Activated CD8-positive, alpha-beta memory T cell treated with anti-CD3 and anti-CD28 coated beads, Interleukin-2, amount 50 U/mL, for 24 hours (primary cell): ENCODE data around the gene KIF26A.
"Not testable (repeated sequence)": the region's sequence is repeated elsewhere in the genome, so short reads cannot be mapped to it uniquely, and the experiment has no call there.

Experiments
- DNase-seq: peaks from one replicate; pipeline ENCODE4 v3.0.0-alpha.2; 2020; ENCODE audit errors: extremely low read depth

KIF26A gene

DNA sequence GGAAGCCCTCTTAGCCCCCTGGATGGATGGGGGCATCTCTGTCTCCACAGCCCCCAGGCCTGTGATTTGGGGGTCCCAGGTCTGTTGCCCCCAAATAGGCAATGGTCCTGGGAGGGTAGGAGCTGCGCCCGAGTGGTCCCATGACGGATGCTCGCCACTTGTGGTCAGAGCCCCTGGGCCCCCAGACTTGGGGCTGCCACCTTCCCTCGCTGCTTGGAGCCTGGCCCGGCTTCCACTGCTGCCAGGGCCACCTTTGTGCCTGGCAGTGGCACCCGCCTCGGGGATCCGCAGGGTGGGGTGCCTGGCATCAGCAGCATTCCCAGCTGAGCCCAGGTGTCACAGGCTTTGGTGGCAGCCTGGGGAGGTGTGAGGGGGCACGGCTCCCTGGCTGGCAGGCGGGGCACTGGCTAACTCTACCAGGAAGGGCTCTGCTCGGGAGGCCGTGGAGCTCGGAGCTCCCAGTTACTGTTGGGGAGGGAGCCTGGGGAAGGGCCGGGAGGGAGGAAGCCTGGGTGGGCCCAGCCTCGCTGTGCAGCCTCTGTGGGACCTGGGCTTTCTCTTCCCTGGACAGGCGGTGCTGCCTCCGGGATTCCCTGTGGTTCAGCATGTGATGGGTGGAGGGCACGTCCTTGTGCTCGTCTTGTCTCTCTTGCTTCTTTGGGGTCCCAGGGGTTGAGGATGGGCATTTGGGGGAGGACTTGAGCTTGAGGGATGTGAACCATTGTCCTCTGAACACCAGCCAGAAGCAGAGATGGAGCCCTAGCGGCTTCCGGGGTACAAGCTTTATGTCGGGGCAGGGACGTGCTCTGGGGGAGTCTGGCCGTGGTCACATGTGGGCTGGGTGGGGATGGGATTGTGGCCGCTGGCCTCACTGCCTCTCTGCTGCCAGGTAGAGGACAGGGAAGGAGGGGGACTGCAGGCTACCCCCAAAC is 5.4 kb downstream of the KIF26A start:
- no peak for DNase-seq

DNA sequence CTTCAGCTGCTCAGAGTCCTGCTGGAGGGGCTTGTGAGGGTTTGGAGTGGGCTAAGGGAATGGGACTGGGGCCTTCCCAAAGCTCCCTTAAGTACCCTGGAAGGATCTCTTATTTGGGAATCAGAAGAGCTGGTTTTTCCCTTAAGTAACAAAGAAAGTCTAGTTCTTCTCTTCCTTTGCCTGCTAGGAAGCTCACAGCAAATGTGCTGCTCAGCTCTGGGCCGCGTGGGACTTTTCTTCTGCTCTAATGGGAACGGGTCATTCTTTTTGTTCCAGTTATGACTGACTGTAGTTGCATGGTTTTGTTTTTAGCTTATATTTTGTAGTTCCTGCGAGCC is 6.0 kb downstream of the KIF26A start:
- no peak for DNase-seq

DNA sequence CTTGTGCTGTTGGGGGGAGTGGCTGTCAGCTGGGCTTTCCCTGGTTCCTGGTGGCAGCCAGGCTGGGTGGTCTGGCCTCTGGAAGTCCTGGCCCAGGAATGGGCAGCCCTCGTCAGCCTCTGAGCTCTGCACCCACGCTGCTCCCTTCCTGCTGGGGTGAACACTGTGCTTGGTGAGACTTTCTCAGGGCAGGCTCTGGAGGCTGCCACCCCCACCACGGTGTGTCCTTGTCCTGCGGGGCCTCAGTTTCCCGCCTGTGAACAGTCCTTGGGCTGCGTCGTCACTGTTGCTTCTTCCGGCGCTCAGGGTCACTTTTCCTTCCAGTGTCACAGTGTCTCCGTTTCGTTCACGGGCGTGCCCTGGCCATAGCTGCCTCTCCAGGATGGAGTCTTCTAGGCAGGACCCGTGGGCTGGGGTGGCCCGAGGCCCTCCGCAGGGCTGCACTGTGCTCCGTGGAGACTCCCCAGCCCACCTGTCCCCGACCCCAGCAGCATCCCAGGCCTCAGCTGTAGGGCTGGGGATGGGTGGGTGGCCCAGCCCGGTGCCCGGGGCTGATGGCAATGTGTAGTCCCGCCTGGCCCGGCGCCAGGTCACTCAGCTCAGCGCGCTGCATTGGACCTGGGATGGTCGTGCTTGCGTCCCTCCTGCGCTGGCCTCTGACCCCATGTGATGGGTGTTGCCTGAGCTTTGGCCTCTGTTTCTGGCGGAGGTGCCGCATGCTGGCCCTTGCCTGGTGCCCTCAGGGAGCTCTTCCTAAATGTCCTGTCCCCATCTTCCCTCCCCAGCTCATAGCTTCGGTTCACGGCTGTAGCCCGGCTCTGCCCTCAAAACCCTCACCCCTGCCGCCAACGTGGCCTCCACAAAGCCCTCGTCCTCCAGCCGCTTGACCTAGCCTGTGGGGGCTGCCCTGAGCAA is 6.8 kb downstream of the KIF26A start:
- DNase-seq, result no peak

DNA sequence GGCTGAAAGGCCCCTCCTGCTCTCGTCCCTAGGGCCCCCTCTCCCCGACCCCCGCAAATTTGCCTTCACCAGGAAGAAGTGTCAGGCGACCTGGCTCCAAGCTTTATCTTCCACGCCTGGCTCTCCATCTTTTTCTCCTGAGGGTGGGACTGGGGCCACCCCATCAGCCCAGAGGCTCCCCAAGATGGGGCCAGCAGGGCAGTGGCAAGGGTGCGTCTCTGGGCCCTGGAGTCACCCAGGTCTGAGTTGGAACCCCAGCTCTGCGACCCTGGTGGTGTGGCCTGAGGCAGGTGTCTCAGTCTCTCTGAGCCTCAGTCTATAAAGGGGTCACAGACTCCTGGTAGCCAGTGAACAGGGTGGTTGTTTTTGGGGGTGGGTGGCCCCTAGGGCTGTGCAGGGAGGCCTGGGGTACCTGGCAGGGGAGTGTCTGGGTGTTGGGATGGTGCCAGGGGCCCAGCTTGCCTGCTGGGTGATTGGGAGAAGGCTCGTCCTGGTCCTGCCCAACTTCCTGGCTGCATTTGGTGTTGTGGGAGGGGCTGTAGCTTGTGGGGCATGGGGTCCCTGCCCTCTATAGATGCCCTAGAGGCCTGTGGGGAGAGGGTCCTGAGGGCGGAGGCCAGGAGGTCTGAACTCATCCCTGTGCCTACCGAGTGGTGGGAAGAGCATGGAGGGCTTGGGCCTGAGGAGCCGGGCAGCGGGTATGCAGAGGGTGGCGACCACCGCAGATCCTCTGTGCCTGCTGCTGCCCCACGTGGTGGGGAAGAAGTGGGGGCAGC is 7.6 kb downstream of the KIF26A start:
- DNase-seq, result no peak

DNA sequence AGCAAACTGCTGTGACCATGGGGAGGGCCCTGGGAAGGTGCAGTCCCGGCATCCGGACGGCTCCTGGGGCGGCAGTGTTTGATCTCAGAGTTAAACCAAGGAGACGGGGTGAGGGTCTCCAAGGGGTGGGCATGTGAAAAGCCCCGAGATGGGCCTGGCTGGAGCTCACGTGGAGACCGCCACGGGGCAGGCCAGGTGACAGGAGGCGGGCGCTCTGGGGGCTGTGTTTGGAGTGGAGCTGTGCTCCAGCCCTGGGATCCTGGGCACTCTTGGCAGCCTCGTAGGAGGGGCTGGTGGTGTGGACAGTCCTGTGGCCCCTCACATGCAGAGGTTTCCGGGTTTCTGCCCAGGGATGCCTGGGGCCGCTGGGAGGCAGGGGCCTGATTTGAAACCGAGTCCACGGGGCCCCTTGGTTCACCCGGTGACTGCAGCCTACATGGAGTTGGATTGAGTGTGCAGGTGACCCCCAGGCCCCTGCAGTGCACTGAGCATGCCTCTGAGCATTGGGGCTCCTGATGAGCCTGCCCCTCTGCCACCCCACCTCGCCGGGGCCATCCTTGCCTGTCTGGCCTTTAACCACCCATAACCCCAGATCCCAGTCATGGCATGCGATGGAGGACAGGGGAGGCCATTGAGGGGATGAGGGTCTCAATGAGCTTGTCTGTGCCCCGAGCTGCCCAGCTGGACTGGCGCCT is 8.4 kb downstream of the KIF26A start:
- no peak for DNase-seq

DNA sequence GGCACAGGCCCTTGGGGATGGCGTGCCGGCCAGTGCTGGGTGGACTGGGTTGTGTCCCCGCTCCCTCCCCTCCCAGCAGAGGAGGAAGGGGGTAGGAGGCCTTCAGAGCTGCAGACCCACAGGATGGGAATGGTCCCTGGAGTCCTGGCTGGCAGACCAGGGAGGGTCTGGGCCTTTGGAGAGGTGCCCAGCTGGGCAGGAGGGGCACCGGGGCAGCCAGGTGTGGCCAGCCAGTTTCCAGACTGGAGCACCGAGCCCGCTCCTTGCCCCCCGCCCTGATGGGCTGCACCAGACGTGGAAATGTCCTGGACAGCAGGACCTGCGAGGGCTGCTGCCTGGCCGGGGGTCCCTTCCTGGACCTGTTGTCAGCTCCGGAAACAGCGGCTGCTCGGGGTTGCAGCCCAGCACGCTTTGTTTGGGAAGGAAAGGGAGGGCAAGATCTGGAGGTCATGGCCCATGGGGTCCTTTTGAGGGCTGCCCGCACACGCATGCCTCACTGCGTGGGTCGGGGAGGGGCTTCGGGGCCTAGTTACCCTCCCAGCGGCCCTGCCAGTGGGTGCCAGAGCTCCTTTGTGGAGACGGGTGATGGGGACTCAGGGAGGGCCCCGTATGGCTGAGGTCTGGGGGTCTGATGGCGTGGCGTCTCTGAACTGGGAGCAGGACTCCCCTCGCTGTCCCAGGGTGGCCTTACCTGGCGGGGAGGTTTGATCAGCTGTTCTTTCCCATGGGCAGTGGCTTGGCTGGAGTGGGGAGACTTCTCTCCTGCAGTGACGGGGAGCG is 9.1 kb downstream of the KIF26A start:
- no peak for DNase-seq

DNA sequence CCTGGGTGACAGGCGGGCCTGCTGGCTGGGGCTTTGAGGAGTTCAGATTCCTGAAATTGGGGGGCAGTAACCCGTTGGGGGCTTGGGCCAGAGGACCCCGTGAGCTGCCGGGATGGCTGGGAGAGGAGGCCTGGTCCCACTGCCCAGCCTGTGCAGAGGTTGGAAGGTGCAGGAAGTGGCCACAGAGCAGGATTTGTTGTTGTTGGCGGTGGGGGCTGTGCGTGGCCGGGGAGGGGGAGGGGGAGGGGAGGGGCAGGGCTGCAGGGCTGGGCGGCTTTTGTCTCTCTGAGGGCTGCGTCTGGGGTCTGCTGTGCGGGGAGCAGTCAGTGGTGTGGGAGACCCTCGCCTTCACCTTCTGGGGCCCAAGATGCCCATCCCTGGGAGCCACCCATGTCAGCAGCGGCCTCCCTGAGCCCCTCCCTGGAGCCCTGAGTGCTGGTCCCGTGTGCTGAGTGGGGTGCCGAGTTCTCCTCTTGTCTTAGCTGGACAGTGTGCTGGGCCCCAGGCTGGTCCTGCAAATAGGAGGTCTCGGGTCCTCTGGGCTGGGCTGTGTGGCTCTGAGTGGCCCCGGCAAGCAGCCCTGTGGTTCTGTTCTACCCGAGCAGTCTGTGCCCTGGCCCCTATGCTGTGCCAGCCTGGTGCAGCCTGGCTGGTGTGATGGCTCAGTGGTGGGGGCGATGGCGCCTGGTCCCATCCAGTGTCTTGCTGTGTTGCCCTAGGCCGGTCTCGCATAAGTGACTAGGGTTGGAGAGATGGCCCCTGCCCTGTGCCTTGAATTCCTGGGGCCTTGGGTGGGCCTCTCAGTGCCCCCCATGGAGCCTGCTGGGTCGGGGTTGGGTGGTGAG is 10.3 kb downstream of the KIF26A start:
- no peak for DNase-seq

DNA sequence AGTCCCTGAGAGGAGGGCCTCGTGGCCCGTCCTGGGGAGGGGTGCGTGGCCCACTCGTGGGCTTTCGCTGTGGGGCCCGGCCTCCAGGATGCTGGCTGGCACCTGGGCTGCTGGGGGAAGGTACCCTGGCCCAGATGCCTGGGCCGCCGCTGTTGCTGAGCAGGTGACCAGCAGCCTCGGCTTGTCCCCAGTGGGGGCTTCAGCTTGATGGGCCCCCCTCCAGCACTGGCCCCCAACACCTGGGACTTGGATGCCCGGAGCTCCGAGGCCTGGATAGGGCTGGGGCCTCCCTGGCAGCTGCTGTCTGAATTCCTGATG is 10.8 kb downstream of the KIF26A start:
- DNase-seq, result no peak

DNA sequence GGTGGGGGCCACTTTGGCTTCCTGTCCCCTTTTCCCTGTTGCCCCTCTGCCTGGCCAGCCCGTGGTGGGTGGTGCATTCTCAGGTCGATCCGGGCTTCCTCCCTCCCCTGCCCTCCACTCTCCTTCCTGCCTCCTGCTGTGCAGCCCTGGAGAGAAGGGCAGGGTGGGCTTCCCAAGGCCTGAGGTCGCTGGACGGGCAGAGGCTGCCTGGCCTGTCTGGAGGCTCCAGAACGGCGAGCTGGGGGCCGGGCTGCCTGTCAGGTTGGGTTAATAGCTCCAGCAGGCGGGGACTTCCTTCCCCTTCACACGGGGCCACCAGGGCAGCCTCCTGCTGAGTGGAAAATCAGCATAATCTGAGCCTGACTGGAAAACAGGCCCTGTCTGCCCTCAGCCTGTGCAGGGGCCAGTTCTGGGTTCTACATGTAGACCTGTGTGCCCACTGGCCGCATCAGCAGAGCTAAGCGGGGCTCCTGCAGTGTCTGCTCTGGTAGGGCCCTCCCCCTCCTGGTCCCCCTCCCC is 11.3 kb downstream of the KIF26A start:
- no peak for DNase-seq

DNA sequence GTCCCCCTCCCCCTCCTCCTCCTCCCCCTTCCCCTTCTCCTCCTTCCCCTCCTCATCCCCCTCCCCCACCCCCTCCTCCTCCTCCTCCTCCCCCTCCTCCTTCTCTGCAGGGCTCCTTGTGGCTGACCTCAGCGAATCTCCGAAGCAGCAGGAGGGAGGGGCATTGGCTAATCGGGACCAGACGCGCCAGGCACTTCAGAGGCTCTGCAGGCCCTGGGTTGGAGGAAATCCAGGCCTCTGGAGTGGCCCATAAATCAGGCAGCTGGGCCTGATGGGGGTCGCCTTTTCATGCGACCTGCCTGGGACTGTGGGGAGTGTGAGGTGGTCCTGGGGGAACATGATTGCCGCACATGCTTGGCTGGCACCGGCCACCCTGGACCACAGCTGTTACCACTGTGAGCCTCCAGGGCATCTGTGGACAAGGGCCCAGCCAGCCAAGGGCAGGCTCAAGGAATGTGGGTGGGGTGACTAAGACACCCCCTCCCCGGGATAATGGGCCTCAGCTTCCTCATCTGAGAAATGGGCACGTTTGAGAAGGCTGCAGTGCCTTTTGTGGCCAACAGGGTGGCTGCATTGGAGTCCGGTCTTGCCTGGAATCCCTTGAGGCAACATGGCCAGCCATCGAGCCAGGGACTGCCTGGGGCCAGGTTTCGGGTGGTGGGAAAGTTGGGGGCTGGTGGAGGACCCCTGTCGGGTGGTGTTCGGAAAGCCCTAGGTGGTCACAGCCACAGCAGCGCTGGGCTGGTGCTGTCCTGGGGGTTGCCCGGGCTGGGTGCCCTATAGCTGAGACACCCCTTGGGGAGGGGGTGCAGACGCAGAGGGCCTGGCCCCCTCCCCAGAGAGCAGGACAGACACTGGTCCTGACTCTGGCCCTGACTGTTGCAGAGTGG is 12.0 kb downstream of the KIF26A start:
- DNase-seq, result no peak

DNA sequence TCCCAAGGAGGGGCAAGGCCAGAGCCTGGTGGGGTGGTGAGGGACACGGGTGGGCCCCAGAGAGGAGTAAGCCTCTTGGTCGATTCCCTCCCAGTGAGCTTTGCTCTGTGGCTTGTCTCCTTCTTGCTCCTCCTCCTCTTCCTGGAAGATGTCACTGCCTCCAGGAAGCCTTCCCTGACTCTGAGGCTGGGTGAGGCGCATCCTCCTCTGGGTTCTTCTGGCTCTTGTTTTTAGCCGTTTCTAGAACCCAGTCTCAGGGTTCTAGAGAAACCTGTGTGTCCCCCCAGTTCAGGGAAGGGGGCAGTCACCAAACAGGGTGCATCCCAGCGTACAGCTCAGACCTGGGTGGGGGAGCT is 12.6 kb downstream of the KIF26A start:
- no peak for DNase-seq

DNA sequence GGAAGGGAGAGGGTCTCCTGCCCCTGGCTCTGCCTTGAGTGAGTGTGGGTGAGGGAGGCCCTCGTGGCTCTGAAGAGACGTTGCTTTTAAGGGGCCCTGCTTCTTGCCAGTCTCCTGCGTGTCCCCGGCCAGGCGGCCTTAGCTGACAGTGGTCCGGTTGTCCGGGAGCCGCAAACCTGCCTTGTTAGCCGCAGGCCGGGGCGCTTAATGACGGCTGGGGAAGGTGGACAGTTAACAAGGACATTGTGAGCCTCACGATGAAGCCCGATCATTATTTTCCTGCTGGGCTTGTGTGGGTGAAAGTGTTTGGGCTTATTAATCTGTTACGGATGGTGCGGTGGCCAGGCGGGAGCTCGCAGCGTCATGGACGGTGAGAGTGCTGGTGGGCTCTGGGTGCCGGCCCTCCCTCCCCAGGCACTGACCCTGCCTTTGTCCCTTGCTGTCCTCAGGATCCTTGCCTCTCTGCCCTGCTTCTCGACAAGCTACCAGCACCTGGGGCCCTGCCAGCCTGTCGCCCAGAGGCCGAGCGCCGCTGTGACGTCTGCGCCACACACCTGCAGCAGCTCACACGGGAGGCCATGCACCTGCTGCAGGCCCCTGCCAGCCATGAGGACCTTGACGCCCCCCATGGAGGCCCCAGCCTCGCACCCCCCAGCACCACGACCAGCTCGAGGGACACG is 13.3 kb downstream of the KIF26A start:
- no peak for DNase-seq

DNA sequence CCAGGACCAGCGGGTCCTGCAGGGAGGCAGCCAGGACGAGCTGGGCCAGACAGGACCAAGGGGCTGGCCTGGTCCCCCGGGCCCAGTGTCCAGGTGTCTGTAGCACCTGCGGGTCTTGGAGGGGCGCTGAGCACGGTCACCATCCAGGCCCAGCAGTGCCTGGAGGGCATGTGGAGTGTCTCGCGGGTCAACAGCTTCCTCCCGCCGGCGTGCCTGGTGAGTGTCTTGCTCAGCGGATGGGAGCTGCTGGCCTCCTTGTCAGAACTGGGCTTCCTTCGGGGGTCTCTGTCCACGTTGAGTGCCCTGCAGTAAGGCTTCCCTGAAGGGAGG is 13.8 kb downstream of the KIF26A start:
- no peak for DNase-seq

DNA sequence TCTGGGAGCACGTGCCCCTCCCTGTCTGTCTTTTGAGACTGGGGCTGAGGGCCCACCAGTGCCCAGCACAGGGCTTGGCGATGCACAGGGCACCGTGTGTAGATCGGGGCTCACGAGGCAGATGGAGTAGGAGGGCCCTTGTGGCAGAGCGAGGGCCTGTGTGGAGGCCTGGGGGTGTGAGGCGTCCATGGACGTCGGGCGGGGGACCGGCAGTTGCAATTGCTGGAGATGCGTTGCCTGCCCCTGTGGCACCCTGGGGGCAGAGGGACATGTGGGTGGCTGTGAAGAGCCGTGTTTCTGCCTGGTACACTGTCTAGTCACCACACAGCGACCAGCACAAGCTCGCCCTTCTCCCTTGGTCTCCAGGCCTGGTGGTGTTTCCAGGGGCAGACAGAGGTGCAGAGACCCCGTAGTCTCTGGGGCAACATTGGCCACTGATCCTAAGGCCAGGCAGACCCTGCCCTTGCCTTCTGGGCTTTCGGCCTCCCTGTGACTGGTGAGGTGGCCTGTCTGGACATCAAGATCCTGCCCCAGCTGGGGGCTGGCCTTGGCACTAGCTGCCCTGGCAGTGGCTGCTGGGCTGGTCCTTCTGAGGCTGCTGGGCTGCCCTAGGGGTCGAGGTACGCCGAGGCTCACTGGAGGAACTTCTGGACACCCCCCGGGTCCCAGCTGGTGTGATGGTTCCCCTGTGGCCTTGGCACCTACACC is 14.5 kb downstream of the KIF26A start:
- no peak for DNase-seq

DNA sequence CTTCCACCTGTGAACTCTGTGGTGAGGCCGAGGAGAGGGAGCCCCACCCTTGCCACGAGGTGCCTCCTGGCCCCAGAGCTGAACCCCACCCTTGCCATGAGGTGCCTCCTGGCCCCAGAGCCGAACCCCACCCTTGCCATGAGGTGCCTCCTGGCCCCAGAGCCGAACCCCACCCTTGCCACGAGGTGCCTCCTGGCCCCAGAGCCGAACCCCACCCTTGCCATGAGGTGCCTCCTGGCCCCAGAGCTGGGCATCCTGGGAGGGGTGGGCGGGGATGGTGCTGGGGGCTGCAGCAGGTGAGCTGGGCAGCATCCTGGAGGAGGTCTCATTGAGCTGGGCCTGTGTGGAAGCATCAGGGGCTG is 15.0 kb downstream of the KIF26A start:
- DNase-seq, result not testable (repeated sequence)

DNA sequence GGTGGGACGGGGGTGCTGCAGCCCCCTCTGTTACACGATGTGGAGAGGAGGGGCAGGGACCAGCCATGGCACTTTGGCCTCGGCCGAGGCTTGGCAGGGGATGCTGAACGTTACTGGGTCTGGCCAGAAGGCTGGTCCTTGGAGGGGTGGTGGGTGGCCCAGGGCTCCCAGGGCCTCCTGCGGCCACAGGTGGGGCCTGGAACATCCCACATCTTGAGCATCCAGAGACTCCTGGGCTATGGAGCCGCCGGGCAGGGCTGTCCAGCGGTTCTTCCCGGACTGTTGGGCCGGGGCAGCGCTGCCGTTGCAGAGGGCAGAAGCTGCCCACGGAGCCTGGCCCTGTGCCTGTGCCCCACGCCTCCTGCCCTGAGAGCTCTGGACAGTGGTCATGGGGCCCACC is 15.9 kb downstream of the KIF26A start:
- DNase-seq, result no peak

DNA sequence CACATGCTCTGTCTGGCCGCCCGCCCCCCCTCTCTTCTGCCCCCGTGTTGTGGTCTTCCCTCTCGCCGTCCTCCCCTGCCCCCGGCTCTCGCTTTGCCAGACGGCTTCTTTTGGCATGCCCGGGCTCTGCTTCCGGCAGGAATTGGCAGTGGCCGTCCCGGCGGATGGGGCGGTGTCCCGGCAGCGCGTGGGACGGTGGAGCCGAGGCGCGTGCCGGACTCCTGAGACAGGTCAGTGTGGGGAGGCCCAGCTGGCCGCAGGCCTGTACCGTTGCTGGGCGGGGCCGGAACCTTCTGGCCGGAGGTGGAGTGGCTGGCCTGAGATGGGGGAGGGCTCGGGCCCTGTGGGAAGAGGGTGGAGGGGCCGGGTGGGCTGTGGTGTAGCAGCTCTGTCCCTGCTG is 17.1 kb downstream of the KIF26A start:
- no peak for DNase-seq

DNA sequence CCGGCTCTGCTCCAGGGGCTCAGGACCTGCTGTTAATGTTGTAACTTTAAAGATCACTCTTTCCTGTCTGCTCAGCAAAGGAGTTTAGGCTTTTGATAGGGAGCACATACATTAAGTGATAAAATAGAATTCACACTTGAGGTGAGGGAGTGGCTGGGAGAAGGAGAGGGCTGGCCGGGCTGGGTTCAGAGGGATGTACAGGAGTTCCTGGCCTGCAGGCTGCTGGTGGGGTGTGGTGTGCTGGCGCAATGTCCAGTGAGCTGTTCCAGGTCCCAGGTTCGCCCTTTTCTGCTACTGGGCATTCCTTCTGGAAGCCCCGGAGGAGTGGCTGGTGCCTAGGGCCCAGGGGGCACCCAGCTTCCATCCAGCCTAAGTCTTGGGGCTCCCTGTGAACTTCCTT is 17.8 kb downstream of the KIF26A start:
- no peak for DNase-seq
